Breast epithelium (tissue), 4 donors: ENCODE measurements around the gene DCTN5. TPM values are rescaled to one million over a fixed set of nuclear protein-coding genes. Genes with fewer than 3 reads are reported as not detected.

Experiments used
- DNase-seq, 2 donors: peaks; one replicate each; pipeline ENCODE4 v3.0.0-alpha.2; 2019; ENCODE audit warnings: low spot score in 2 of 2
- H3K27ac ChIP-seq, 2 donors: fragments of 200-600 bp; sonication (generic) in 1 of 2; one replicate each; pipeline ENCODE4 v1.5.1; 2016 to 2019; ENCODE audit warnings: mild to moderate bottlenecking in 1 of 2
- H3K27me3 ChIP-seq, 2 donors: fragments of 200-600 bp; sonication (generic) in 1 of 2; one replicate each; pipeline versions ENCODE4 v1.5.1 to v1.6.0; 2017 to 2019; ENCODE audit warnings: control low read depth in 1 of 2, mild to moderate bottlenecking in 1 of 2
- H3K36me3 ChIP-seq: fragments of 200-600 bp; one replicate; pipeline ENCODE4 v1.5.1; 2019
- H3K4me1 ChIP-seq, 2 donors: fragments of 200-600 bp; sonication (generic); one replicate each; pipeline ENCODE4 v1.5.1; 2016 to 2019; ENCODE audit warnings: control low read depth in 1 of 2
- H3K4me3 ChIP-seq, 3 donors: fragments of 200-600 bp; sonication (generic); 1 replicate in 2 of 3; 2 replicates in 1 of 3; pipeline ENCODE4 v1.5.1; 2016 to 2019; ENCODE audit warnings: mild to moderate bottlenecking in 3 of 3, moderate library complexity in 2 of 3
- H3K9me3 ChIP-seq, 2 donors: fragments of 200-600 bp; sonication (generic) in 1 of 2; one replicate each; pipeline ENCODE4 v1.5.1; 2016 to 2019; ENCODE audit warnings: control low read depth in 1 of 2
- CTCF ChIP-seq, 3 donors: fragments of 450-650 bp; IDR thresholded peaks; one replicate each; pipeline ENCODE4 v1.5.1; 2016 to 2017; ENCODE audit warnings: antibody characterized with exemption in 3 of 3, mild to moderate bottlenecking in 3 of 3, moderate library complexity in 3 of 3
- POLR2A ChIP-seq: fragments of 450-650 bp; IDR thresholded peaks from one replicate; pipeline ENCODE4 v1.6.1; 2016; ENCODE audit warnings: antibody characterized with exemption, mild to moderate bottlenecking, moderate library complexity
- POLR2AphosphoS5 ChIP-seq, 3 donors: sonication (generic); formaldehyde crosslinking; IDR thresholded peaks; one replicate each; pipeline ENCODE4 v1.6.1; 2017; ENCODE audit warnings: antibody characterized with exemption in 3 of 3
- intact Hi-C: fragments of 100-400 bp; cut with DNase I; formaldehyde crosslinking; loops from one replicate; pipeline ENCODE4 v1.15.1; 2023; ENCODE audit warnings: low total_unique reads
- total RNA-seq, 3 donors: library from RNA; depleted of rRNA; stranded (reverse); fragments of >200 nt; gene quantifications; one replicate each; pipeline ENCODE4 v1.1.0, GENCODE V29; 2016

The DCTN5 gene
- total RNA-seq, 3 donors from 2014 or later = 29.5 to 41.8 (median 41.3) TPM

- no peak for DNase-seq
- no peak for TF ChIP-seq POLR2A
- TF ChIP-seq POLR2AphosphoS5 (IDR thresholded peaks at IDR 0.05) = no peak
- TF ChIP-seq CTCF (IDR thresholded peaks at IDR 0.05) = no peak
- H3K9me3 ChIP-seq = no peaks in the 10 kb centered on the region
- H3K27ac ChIP-seq = no peak overlapping the region
- H3K4me3 ChIP-seq = no peak overlapping the region
- no peaks in the 10 kb centered on the region for H3K4me1 ChIP-seq
- H3K27me3 ChIP-seq = no peaks in the 10 kb centered on the region
- intact Hi-C loops = no loop called here
- H3K36me3 ChIP-seq = peaks cover 13% of the 10 kb centered on the region
These were observed 29.0 kb downstream of the DCTN5 start for GRCh38 chr16:23670137-23670776.

GRCh38 chr16:23673971-23674614 lies 32.8 kb downstream of the DCTN5 start:
- Histone ChIP-seq H3K4me1 (no peaks in the 10 kb centered on the region), H3K4me3 (no peak overlapping the region), H3K27me3 (no peaks in the 10 kb centered on the region), H3K27ac (no peak overlapping the region), H3K36me3 (no peaks in the 10 kb centered on the region), H3K9me3 (no peaks in the 10 kb centered on the region)
- no peak for DNase-seq
- intact Hi-C loops = no loop called here
- no peak for TF ChIP-seq POLR2AphosphoS5 (IDR thresholded peaks at IDR 0.05)
- no peak for TF ChIP-seq POLR2A
- TF ChIP-seq CTCF (IDR thresholded peaks at IDR 0.05) = no peak

- Histone ChIP-seq H3K4me3 (no peak overlapping the region), H3K27me3 (no peaks in the 10 kb centered on the region), H3K27ac (no peak overlapping the region), H3K9me3 (no peaks in the 10 kb centered on the region), H3K36me3 (no peaks in the 10 kb centered on the region), H3K4me1 (no peaks in the 10 kb centered on the region)
- TF ChIP-seq CTCF (IDR thresholded peaks at IDR 0.05) (no peak), POLR2AphosphoS5 (IDR thresholded peaks at IDR 0.05) (no peak), POLR2A (no peak)
- DNase-seq = no peak
- intact Hi-C loops = loop anchor here (1.0 kb wide), 1 partner anchor 27 kb away; no protein-coding TSS in a partner anchor
These were observed 35.7 kb downstream of the DCTN5 start for GRCh38 chr16:23676924-23677480.

GRCh38 chr16:23678430-23679273 lies 37.4 kb downstream of the DCTN5 start, which contains the start of gene PLK1:
TSS of gene PLK1 (plus strand) at chr16:23678889. CDS start at chr16:23678933, 44 bp downstream.
- intact Hi-C loops = no loop called here
- Histone ChIP-seq H3K9me3 (no peaks in the 10 kb centered on the region), H3K27me3 (no peaks in the 10 kb centered on the region), H3K27ac (no peak within 1 kb of the TSS), H3K4me1 (no peaks in the 10 kb centered on the region), H3K4me3 (peak within 1 kb of the TSS; percentile 47 to 71 (median 62)), H3K36me3 (no peaks in the 10 kb centered on the region)
- DNase-seq = peak; percentile 39 to 72
- peak in 2 of 3 donors; percentile 12 to 25 for TF ChIP-seq CTCF (IDR thresholded peaks at IDR 0.05)
- no peak for TF ChIP-seq POLR2AphosphoS5 (IDR thresholded peaks at IDR 0.05)
- no peak for TF ChIP-seq POLR2A
